Hepatocyte (in vitro differentiated cells): Measurements from ENCODE around the gene EXOC4. TPM values are rescaled to one million over a fixed set of nuclear protein-coding genes. Genes with fewer than 3 reads are reported as not detected.

Experiments
- DNase-seq: peaks from one replicate; pipeline ENCODE4 v3.0.0-alpha.2; 2016; ENCODE audit warnings: low spot score
- H2AFZ ChIP-seq: fragments of 200-600 bp; sonication (generic); 2 replicates; pipeline ENCODE4 v1.6.0; 2016; ENCODE audit warnings: antibody characterized with exemption, mild to moderate bottlenecking
- H3K27ac ChIP-seq: fragments of 200-600 bp; sonication (generic); 2 replicates; pipeline ENCODE4 v1.5.1; 2016; ENCODE audit warnings: mild to moderate bottlenecking
- H3K27me3 ChIP-seq: fragments of 200-600 bp; sonication (generic); 2 replicates; pipeline ENCODE4 v1.6.1; 2016
- H3K36me3 ChIP-seq: fragments of 200-600 bp; sonication (generic); replicated peaks from 2 replicates; pipeline ENCODE4 v1.5.1; 2016; ENCODE audit warnings: low read depth; ENCODE audit not compliant: insufficient read depth
- H3K4me1 ChIP-seq: fragments of 200-600 bp; sonication (generic); 2 replicates; pipeline ENCODE4 v1.5.1; 2016; ENCODE audit warnings: mild to moderate bottlenecking, moderate library complexity; ENCODE audit not compliant: insufficient read depth
- H3K4me2 ChIP-seq: fragments of 200-600 bp; sonication (generic); 2 replicates; pipeline ENCODE4 v1.6.0; 2016
- H3K4me3 ChIP-seq: fragments of 200-600 bp; sonication (generic); 2 replicates; pipeline ENCODE4 v1.5.1; 2016; ENCODE audit warnings: mild to moderate bottlenecking
- H3K79me2 ChIP-seq: fragments of 200-600 bp; sonication (generic); 2 replicates; pipeline ENCODE4 v1.6.0; 2017; ENCODE audit warnings: mild to moderate bottlenecking
- H3K9me2 ChIP-seq: fragments of 200-600 bp; sonication (generic); replicated peaks from 2 replicates; pipeline ENCODE4 v1.6.0; 2017; ENCODE audit warnings: mild to moderate bottlenecking; ENCODE audit not compliant: insufficient read depth
- H3K9me3 ChIP-seq: fragments of 200-600 bp; sonication (generic); 2 replicates; pipeline ENCODE4 v1.5.1; 2016; ENCODE audit warnings: low read depth, mild to moderate bottlenecking
- H4K20me1 ChIP-seq: fragments of 200-600 bp; sonication (generic); 2 replicates; pipeline ENCODE4 v1.6.0; 2016; ENCODE audit warnings: mild to moderate bottlenecking; ENCODE audit not compliant: insufficient read depth, poor library complexity, severe bottlenecking
- EZH2 ChIP-seq: fragments of 200-600 bp; sonication (generic); IDR thresholded peaks from 2 replicates; pipeline ENCODE4 v1.6.1; 2016; ENCODE audit warnings: antibody characterized with exemption, mild to moderate bottlenecking, borderline replicate concordance
- EZH2phosphoT487 ChIP-seq: fragments of 200-600 bp; sonication (generic); IDR thresholded peaks from one replicate; pipeline ENCODE4 v1.6.1; 2018; ENCODE audit warnings: antibody characterized with exemption, mild to moderate bottlenecking, low read depth, moderate library complexity; ENCODE audit not compliant: unreplicated experiment, severe bottlenecking
- WGBS: methylation state at CpG from one replicate; pipeline ENCODE4 v1.1.6; 2016; ENCODE audit warnings: low lambda C conversion rate; ENCODE audit errors: missing lambda C conversion rate; 5-methylcytosine and 5-hydroxymethylcytosine counted together
- polyA plus RNA-seq: library from polyadenylated mRNA; unstranded; fragments of >200 nt; fragmentation: Nextera tagmentation; extraction: Ambion mirVana; gene quantifications from 2 replicates; pipeline ENCODE4 v1.2.1, GENCODE V29; 2016
- total RNA-seq: library from RNA; depleted of rRNA; stranded (reverse); fragments of >200 nt; gene quantifications from 2 replicates; pipeline ENCODE4 v1.2.3, GENCODE V29; 2014
- TF ChIP-seq, protein P1 (sequence below): fragments of 200-600 bp; sonication (generic); IDR thresholded peaks from 2 replicates; pipeline ENCODE4 v1.5.1; 2016; ENCODE audit warnings: antibody characterized with exemption, mild to moderate bottlenecking; ENCODE audit not compliant: poor library complexity

EXOC4 gene
- total and polyA plus RNA-seq, 2 experiments from 2014 or later: 34.8 to 56.1 TPM

DNA sequence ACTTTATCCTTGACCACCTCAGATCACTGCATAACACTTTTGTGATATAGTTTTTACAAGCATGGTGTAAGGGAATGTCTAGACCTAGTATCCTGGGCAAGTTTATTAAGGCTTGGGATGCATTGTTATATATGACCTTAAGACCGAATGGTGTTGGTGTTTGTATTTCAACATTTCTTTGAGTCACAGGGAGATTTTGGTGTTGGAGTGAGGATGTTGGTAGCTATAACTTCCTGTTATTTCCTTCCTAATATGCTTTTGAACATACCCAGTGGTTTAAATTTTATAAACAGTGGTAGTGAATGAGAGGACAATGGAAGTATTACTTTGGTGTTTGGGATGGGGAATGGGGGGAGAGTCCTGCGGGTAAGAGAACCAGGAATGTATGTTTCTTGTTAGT is 2.6 kb downstream of the EXOC4 start:
- H3K27ac ChIP-seq: no peak overlapping the region
- peaks cover 72% of the 10 kb centered on the region for H3K79me2 ChIP-seq
- H3K4me2 ChIP-seq: no peak overlapping the region
- WGBS: 93% methylated on average over 2 of the region's 2 CpGs
- H3K9me3 ChIP-seq: no peaks in the 10 kb centered on the region
- no peak overlapping the region for H3K4me3 ChIP-seq
- no peak for DNase-seq
- no peak overlapping the region for H2AFZ ChIP-seq
- no peaks in the 10 kb centered on the region for H3K27me3 ChIP-seq
- H3K4me1 ChIP-seq: peaks cover 12% of the 10 kb centered on the region
- no peaks in the 10 kb centered on the region for H3K36me3 ChIP-seq
- TF ChIP-seq EZH2phosphoT487: no peak
- TF ChIP-seq EZH2: no peak
- TF ChIP-seq, protein P1, sequence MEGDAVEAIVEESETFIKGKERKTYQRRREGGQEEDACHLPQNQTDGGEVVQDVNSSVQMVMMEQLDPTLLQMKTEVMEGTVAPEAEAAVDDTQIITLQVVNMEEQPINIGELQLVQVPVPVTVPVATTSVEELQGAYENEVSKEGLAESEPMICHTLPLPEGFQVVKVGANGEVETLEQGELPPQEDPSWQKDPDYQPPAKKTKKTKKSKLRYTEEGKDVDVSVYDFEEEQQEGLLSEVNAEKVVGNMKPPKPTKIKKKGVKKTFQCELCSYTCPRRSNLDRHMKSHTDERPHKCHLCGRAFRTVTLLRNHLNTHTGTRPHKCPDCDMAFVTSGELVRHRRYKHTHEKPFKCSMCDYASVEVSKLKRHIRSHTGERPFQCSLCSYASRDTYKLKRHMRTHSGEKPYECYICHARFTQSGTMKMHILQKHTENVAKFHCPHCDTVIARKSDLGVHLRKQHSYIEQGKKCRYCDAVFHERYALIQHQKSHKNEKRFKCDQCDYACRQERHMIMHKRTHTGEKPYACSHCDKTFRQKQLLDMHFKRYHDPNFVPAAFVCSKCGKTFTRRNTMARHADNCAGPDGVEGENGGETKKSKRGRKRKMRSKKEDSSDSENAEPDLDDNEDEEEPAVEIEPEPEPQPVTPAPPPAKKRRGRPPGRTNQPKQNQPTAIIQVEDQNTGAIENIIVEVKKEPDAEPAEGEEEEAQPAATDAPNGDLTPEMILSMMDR: no peak
- no peaks in the 10 kb centered on the region for H4K20me1 ChIP-seq
- H3K9me2 ChIP-seq: no peaks in the 10 kb centered on the region

DNA sequence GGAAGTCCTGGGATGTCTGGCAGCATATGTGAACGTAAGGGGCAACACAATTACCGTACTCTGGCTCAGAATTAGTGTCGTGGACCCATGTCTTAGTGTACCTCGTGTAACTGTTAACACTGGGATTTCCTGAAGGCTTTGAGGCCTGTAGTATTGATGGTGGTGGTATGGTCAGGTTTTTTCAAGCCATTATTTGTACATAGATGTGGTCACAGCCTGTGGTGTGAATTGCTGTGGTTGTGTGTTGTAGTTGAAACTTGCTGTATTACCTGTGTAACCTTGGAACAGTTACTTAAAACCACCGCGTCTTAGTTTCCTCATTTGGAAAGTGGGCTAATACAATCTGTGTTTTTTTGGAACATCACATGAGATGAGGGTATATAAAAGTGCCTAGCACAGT is 5.3 kb downstream of the EXOC4 start:
- WGBS: 96% methylated on average over 6 of the region's 6 CpGs
- TF ChIP-seq, protein P1: no peak
- TF ChIP-seq EZH2: no peak
- TF ChIP-seq EZH2phosphoT487: no peak
- H3K79me2 ChIP-seq: peaks cover 93% of the 10 kb centered on the region

DNA sequence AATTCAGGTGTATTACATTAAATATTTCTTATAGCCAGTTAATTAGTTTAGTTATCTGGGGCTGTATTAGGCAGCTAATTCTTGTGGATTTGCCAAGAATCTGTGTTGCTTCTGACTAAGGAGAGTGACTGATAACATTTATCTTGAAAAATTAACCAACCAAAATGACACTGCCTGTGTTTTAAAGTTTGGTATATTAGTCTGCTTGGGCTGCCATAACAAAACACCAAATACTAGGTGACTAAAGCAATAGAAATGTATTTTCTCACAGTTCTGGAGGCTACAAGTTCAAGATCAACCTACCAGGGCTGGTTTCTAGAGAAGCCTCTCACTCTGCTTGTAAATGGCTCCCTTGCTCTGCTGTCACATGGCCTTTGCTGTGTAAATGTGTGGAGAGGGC is 12.9 kb downstream of the EXOC4 start:
- no peak overlapping the region for H3K4me3 ChIP-seq
- TF ChIP-seq EZH2phosphoT487: no peak
- TF ChIP-seq EZH2: no peak
- TF ChIP-seq, protein P1: no peak
- no peak overlapping the region for H2AFZ ChIP-seq
- no peak for DNase-seq
- H3K9me2 ChIP-seq: no peaks in the 10 kb centered on the region
- no peaks in the 10 kb centered on the region for H3K9me3 ChIP-seq
- H4K20me1 ChIP-seq: no peaks in the 10 kb centered on the region
- no peak overlapping the region for H3K27ac ChIP-seq
- H3K79me2 ChIP-seq: peaks cover 86% of the 10 kb centered on the region
- H3K36me3 ChIP-seq: no peaks in the 10 kb centered on the region
- no peaks in the 10 kb centered on the region for H3K27me3 ChIP-seq
- no peak overlapping the region for H3K4me2 ChIP-seq
- peaks cover 6% of the 10 kb centered on the region for H3K4me1 ChIP-seq

More for the DNA sequence above, 5.3 kb downstream of the EXOC4 start:
- DNase-seq: no peak
- Histone ChIP-seq H2AFZ (no peak overlapping the region), H4K20me1 (no peaks in the 10 kb centered on the region), H3K27ac (no peak overlapping the region), H3K4me3 (no peak overlapping the region), H3K4me1 (peaks cover 12% of the 10 kb centered on the region), H3K36me3 (no peaks in the 10 kb centered on the region), H3K9me2 (no peaks in the 10 kb centered on the region), H3K27me3 (no peaks in the 10 kb centered on the region), H3K9me3 (no peaks in the 10 kb centered on the region), H3K4me2 (no peak overlapping the region)

DNA sequence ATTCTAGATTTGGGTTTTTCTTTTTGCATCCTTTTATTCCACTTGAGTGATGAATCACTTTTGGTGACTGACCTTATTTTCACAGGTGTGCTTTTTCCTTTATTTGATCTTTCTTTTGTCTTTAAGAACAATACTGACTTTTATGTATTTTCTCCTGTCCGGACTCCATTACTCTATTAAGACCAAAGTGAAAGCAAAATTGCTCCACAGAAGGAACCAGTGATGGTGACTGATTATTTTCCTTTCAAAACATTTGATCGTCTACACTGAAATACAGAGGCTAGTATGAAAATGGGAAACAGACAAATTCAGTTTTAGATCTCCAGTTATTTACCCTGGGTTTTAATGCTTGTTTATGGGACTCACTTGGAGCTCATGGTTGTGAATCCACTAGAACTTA is 15.5 kb downstream of the EXOC4 start:
- 89% methylated on average over 2 of the region's 2 CpGs for WGBS
- Histone ChIP-seq H3K4me1 (peaks cover 14% of the 10 kb centered on the region), H3K27me3 (no peaks in the 10 kb centered on the region), H4K20me1 (peaks cover 6% of the 10 kb centered on the region), H3K36me3 (no peaks in the 10 kb centered on the region), H3K79me2 (peaks cover 81% of the 10 kb centered on the region), H3K4me3 (no peak overlapping the region), H3K27ac (no peak overlapping the region), H3K9me2 (no peaks in the 10 kb centered on the region), H2AFZ (peak overlapping the region; percentile 14), H3K9me3 (no peaks in the 10 kb centered on the region), H3K4me2 (peak overlapping the region; percentile 23)
- no peak for DNase-seq
- TF ChIP-seq EZH2: no peak
- TF ChIP-seq, protein P1: no peak
- TF ChIP-seq EZH2phosphoT487: no peak
